Hematopoietic multipotent progenitor cell treated with erythropoietin and hydrocortisone succinate and interleukin-3 and kit ligand, for 17 days (in vitro differentiated cells): ENCODE results near the gene NARS2.

ENCODE experiments used
- DNase-seq: peaks from one replicate; pipeline ENCODE4 v3.0.0-alpha.2; 2015; ENCODE audit warnings: low spot score

NARS2 gene

GRCh38 chr11:78432058-78432515 is 142.6 kb downstream of the NARS2 start:
- DNase-seq, result no peak

DNA sequence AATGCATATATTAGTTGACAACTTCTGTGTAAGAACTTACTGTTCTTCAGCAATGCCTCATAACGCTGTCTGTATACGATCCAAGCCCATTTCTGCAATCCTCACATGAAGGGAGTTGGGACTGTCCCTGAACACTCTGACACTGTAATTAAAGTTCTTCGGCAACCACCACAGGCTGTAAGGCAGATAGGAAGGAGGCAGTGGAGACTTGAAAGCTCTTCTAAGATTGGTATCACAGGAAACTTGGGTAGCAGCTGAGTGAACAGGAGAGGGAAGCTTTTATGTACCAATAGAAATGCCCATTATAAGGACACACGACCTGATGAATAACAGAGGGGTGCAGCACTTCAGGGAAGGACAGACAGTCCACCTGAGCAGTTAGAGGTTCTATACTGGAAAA is 145.0 kb downstream of the NARS2 start:
- no peak for DNase-seq

GRCh38 chr11:78429209-78429608 is 145.5 kb downstream of the NARS2 start:
- no peak for DNase-seq

GRCh38 chr11:78428773-78429172 is 145.9 kb downstream of the NARS2 start:
- no peak for DNase-seq

GRCh38 chr11:78428266-78428636 is 146.4 kb downstream of the NARS2 start:
- no peak for DNase-seq

DNA sequence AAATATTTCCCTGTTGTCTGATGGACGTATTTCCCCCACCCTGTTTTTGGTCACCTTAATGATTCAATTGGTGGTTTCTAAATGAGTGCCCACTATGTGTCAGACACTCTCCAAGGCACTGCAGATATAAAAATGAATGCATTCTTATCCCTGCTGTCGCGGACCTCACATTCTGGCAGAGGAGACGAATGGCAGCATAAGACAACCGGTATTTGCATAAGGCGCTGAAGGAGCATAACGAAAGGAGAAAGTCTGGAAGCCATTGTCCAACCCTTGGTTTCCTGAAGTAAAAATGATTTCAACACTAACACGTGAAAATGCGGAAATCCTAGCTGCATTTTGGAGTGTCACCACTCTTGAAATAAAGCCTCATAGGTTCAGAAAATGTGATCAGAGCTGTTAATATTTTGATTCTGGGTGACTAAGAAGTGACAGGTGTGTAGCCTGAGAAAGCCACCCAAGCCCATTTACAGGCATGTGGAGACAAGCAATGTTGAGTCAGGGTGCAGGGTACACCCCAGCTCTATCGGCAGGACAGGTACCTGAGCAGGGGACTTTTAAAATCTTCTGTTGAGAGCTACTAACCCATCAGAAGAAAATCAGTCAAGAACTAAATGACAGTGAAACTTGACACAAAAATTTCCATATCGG is 146.9 kb downstream of the NARS2 start:
- no peak for DNase-seq

DNA sequence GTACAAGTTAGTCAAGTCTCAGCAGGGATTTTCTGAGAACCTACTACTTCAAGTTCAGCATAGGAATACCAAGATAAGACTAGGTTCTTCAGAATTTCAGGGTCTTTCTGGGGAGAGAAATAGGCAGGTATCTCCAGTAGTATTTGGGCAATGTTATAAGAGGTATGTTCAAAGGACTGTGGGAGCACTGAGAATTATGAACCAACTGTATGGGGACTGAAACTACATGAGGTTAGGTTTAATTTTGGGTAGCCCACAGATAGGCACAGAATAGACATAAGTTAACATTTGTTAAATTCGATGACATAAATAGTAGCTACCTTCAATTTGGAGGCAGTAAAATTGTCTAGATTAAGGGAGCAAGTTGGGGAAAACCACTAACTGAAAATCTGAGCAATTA is 147.8 kb downstream of the NARS2 start:
- no peak for DNase-seq

DNA sequence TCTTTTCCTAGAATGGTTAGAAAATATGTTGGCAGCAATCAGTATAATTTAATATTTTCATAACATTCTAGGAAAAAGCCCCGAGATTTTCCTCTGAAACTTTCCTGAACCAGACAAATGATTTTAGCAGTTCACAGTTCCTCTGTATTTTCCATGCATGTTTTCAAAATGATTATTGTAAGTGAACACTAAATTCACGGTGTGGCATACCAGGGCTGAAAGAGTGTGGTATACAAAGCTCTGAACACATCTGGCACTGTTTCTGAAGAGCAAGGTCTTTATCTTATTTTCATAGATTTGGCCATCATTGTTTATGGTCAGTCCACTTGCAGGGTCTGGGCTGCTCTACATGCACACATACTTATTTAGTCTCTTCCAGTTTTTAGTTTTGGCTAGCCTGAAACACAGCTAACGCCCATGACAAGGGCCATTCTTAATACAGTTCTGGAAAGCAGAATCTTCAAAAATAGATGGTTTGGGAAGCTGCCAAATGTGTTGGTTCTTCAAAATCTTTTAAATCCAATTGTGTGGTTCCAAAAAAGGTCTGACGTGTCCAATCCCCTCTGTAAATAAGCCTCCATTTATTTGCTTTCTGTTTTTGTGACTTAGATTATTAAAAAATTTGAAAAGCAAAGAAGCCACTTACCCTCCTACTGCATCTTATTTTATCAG is 149.1 kb downstream of the NARS2 start:
- DNase-seq, result no peak

GRCh38 chr11:78424334-78425270 is 150.1 kb downstream of the NARS2 start:
- DNase-seq, result no peak

GRCh38 chr11:78423241-78423640 is 151.4 kb downstream of the NARS2 start:
- no peak for DNase-seq

- DNase-seq, result no peak
Measured at GRCh38 chr11:78420796-78421209, 153.9 kb downstream of the NARS2 start.

DNA sequence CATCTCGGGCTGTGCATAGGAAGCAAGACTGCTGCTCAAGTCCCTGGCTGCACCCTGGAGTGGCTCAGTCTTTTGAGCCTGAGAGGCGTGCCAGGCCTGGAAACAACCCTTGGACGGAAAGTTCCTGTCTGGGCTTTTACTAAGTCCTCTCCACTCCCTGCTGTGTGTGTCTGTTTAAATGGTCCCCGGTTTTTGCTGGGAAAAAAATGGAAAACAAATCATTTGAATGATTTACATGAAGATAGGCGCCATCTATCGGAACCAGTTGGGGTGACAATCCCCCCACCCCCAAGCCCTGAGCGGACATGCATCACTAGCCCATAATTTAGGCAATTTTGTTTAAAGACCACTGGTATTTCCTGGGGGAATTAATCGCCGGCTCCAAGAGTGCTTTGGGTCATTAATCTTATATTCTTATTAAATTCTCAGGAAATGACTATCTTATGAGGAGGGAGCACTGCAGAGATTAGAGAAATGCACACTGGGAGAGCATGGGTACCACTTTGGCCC is 154.4 kb downstream of the NARS2 start:
- DNase-seq, result no peak

DNA sequence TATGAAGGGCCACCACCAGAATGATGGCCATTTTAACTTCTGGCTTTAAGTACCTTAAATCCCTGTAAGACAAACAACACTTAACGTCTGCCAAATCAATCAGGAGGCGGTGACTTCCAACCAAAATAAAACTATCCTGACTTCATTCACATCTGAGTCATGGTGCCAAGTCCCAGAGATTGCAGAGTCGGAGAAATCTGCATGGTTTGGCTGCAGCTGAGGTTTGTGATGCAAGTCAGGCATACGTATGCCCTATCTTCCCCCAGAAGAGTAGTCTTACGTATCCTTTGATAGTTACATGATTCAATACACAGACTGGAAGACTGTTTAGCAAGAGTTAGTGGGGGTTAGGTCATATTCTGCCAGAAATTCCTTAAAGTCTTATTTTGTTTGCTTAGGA is 155.3 kb downstream of the NARS2 start:
- no peak for DNase-seq

GRCh38 chr11:78418584-78419211 is 156.0 kb downstream of the NARS2 start:
- DNase-seq, result no peak

DNA sequence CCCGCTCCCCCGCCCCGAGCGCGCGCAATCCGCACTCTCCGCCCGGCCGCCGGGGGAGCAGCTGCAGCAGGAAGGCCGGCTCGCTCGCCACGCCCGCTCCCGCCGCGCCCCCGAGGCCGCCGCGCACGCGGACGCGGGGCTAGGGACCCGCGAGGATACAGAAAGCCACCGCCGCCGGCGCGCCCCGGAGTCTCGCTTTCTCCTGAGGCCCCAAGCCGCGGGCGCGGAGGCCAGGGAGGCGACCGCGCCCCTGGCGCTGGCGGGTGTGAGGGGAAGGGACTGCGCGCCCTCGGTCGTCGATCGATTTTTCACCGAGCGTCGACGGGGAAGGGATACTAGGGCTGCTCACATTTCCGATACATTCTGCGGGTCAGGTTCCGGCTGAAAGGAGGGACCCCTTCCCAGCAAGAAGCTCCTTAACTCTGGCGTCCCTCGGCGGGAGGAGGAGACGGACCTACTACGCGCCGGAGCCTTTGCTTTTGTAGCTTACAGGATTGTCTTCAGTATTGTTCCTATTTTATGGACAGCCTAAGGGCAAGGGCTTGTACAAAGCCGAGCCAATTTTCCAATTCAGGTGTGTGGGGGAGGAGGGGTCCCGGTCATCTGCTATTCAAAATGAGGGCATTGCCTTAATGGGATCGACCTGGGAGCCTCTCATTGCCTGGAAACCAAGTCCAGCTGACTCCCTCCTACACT is 156.6 kb downstream of the NARS2 start:
- DNase-seq, result no peak

GRCh38 chr11:78417175-78417887 is 157.3 kb downstream of the NARS2 start, which contains the start of gene GAB2:
TSS of gene GAB2 (minus strand) at chr11:78417820. CDS start at chr11:78417720, 100 bp downstream.
- no peak for DNase-seq

DNA sequence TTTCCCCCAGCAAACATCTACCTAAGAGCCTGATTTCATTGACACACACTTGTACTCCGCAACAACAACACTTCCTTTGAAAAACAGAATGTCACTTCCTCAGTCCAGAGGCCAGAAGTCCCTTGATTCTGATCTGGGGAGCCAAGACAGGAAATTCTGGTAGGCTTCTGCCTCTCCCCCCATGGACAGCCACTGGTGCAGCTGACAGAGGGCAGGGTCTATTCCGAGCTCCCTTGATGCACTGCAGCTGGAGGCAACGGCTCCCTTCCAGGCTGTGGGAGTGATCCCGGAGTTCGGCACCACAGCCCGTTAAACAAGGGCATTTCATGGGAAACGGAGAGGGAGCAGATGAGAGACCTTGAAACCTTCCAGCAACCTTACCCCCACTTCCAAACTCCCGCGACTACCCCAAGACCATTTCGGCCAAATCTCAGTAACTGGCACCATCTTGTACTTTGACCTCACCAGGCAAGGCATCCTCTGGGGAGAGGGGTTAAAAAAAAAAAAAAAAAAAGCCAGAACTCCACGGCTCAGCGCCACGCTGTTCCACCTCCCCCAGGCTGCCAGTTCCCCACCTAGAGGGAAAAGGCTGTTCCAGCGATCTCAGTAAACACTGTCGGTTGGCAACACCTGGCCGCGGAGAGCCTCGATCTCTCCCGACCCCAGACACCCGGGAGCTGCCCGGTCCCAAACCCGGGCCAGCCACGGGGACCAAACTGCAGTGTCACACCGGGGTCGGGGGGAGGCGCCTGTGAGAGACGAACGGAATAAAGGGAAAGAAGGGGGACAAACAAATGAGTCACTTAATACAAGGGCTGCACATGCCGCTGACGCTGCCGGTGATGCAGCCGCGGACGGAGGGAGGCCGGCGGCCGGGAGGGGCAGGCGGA is 158.1 kb downstream of the NARS2 start:
- DNase-seq, result peak; percentile 16

GRCh38 chr11:78415338-78415737 is 159.3 kb downstream of the NARS2 start:
- no peak for DNase-seq

DNA sequence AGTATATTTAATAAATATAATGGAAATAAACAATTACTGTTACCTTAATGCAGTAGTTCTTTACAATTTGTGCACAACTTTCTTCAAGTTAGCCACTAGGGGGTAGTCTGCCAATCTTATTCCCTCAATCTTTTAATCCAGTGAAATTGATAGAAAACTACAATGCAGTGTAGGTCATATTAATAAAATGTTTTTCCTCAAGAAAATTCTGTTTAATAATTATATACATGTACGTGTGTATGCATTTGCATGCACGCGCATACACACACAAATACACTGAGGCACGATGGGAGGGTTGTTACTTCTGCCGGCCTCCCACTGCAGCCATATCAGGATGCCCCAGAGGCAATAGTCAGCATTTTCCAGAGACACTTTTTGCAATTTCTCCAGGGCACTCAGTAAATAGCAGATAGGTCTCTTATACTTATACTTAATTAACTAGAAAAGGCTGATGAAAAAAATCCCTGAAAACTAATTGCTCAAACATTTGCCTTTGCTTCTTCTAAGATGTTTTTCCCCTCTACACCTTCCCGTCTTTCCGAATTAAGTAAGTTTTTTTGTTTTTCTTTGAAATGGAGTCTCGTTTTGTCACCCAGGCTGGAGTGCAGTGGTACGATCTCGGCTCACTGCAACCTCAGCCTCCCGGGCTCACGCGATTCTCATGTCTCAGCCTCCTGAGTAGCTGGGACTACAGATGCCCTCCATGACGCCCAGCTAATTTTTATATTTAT is 160.2 kb downstream of the NARS2 start:
- no peak for DNase-seq
